Midbrain (tissue), 1 donor: Measurements from ENCODE around the gene ULK4.

Experiments used
- DNase-seq: peaks from one replicate; lab custom pipeline; 2025; lab: John Stamatoyannopoulos, UW

Gene ULK4

GRCh38 chr3:41362638-41363559 is 599.0 kb downstream of the ULK4 start:
- no peak for DNase-seq

DNA sequence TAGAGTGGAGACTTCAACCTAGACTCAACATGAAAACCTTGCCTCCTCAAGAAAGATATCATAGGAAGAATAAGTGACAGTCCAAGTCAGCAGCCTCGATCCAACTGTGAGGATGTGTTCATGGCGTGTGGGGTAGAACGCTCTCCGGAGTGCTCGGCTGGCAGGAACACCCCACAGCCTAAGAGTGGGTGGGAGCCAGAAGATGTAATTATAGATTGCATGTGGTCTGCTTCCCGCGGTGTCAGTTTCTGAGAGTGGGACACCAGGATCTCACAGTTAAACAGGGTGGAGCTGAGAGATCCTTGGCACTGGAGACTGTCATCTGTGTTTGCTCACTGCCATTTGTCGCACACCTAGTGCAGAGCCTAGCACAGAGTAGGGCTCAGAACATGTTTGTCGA is 604.6 kb downstream of the ULK4 start:
- DNase-seq: no peak

GRCh38 chr3:41356775-41357174 is 605.1 kb downstream of the ULK4 start:
- no peak for DNase-seq

- DNase-seq: no peak
Measured at GRCh38 chr3:41352510-41352909, 609.4 kb downstream of the ULK4 start.

GRCh38 chr3:41350441-41350840 is 611.5 kb downstream of the ULK4 start:
- DNase-seq: no peak

DNA sequence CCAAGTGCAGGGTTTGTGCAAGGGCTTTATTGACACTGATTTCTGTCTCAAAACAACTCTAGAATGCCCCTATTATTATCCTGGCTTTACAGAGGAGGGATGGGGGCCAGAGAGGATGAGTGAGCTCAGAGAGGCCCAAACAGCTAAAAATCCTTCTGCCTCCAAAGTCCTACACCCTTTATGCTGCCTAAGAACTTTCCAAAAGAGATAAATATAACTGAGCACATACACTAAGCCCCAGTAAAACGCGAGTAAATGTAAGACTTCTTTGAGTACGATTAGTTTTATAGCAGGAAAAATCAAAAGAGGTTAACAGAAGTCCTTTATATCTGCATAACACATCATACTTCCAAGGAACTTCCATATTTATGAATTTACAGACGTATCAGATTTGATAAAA is 613.5 kb downstream of the ULK4 start:
- DNase-seq: no peak

DNA sequence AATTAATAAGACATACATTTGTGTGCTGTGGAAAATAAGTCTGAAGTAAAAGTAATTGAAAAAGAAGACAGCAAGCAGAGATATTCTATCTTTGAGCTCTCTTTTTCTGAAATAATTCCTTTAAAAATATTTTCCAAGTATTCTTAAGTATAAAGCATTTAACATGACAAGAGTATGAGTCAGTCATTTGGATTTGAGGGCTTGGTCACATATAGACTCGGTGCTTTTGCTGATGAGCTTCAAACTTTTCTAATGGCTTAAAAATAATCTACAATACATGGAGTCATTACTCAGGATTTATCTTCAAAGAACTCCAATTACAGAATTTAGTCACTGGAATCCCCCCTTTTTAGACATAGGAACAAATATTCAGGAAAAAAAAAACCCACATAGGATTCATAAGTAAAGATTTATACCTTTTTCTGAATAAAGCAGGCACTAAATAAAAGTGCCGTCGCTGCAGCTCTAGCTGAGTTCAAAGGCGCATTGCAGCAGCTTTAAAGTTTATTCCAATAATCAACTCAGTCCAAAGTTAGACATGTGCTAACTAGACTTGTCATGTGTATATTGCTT is 615.1 kb downstream of the ULK4 start:
- no peak for DNase-seq

DNA sequence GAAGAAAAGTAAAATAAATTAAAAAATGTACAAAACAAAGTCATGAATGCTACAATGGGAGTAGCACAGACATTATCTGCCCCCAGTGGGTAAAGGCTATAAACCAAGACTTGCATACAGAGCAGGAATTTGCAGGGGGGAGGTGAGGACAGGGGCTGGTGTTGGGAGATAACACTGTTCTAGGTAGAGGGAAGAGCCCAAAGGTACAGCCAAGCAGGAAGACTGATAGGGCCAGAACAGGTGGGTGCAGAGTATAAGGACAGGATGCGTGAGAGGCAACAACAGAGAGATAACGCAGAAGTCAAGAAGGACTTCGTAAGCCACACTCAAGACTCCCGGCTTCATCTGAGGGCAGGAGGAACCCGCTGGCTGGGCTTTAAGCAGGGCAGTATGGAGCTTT is 616.1 kb downstream of the ULK4 start:
- no peak for DNase-seq

- DNase-seq: no peak
Measured at GRCh38 chr3:41339758-41340157, 622.1 kb downstream of the ULK4 start.

- no peak for DNase-seq
Measured at GRCh38 chr3:41338276-41338675, 623.6 kb downstream of the ULK4 start.

GRCh38 chr3:41334426-41334825 is 627.5 kb downstream of the ULK4 start:
- no peak for DNase-seq

GRCh38 chr3:41331041-41331440 is 630.9 kb downstream of the ULK4 start:
- no peak for DNase-seq

DNA sequence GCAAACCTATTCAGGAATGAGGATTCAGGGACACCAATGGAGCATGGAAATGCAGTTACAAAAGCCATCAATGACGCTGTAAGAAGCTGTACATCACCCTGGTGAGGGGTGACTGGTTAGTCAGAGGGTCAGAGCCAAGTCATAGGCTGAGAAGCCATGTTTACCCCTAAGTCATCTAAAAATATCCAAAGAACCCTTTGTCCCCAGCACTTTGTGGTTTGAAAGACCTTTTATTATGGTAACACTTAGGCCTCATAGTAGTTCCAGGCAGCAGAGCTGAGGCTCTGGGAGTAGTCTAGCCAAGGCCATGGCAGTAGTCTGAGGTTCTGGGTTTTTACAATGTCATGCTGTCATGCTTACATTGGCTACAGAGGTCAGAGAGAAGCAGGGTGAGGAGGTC is 631.4 kb downstream of the ULK4 start:
- DNase-seq: no peak

DNA sequence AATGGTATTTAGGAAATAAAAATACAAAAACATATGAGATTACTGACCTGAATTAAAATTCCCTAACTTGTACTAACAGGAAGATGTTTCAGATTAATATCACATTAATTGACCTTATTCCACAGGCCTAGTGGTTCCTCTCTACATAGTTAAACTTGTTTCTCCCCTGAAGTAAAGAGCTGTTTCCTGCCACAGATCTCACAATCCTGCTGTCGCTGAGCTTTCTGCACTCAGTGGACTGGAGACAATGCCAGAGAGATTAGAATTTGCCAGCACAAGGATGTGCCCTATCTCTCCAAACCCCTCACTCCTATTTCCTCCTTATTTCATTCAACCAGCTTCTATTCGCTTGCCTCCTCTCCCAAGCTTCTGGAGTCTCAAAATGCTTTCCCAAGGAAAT is 632.0 kb downstream of the ULK4 start:
- no peak for DNase-seq

DNA sequence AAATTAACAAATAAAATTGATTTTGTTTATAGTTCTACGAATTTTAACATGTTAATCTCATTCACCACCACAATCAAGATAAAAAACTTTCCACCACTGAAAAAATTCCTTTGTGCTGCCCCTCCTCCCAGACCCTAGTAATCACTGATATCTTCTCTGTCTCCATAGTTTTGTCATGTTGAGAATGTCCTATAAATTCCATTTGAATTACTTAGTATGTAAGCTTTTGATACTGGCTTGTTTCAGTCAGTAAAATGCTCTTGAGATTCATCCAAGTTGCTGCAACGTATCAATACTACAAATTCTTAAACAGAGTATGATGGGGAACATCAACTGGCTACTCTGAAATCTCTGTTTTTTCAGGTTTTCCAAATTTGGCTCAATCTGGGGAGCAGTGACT is 633.0 kb downstream of the ULK4 start:
- no peak for DNase-seq

- DNase-seq: no peak
Measured at GRCh38 chr3:41327718-41328117, 634.2 kb downstream of the ULK4 start.

- DNase-seq: no peak
Measured at GRCh38 chr3:41324156-41324475, 637.8 kb downstream of the ULK4 start.

- DNase-seq: no peak
Measured at GRCh38 chr3:41323467-41324155, 638.3 kb downstream of the ULK4 start.

GRCh38 chr3:41321642-41321980 is 640.3 kb downstream of the ULK4 start:
- no peak for DNase-seq

DNA sequence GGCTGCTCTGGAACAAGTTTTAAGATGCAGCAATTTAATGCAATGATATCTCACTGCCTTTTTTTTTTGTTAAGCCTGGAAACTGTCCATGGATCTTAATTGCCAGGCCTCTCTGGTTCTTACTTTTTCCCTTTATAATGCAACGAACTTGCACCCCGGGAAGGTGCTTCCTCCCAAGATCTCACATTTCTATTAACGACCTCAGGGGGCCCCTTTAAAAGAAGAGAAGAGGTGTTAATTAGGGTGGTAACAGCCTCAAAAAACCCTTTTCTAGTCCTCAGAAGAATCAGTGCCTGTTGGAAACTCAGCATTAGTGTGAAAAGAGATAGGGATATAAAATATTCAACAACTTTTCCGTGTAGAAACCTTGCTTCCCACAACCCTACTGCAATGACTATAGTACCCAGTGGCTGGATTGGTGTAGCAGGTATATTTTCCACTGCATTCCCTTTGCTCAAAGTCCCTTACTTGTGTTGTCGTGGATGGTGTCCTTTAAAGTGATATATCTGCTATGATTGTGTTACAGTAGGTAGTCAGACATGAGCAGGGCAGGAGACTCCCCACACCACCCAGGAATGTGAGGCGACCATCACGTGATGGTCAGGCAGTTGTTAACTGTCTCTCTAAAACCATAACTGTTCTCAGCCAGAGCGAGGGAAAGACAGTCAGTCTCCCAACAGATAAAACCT is 640.8 kb downstream of the ULK4 start:
- DNase-seq: no peak

GRCh38 chr3:41318520-41318919 is 643.4 kb downstream of the ULK4 start:
- no peak for DNase-seq

- DNase-seq: no peak
Measured at GRCh38 chr3:41317718-41318117, 644.2 kb downstream of the ULK4 start.

DNA sequence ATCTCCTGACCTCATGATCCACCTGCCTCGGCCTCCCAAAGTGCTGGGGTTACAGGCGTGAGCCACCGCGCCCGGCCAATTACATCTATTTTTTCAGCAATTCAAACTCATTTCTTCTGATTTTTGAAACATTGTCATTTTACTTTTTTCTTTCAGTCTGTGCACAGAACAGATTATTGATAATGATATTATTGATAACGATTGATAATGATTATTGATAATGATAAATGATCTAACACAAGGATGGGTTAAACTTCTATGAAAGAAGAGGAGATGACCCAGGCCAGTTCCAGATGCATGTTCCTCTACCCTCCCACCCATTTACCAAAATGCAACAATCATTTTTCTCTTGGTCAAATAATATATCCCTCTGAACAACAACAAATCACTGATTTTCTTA is 644.6 kb downstream of the ULK4 start:
- DNase-seq: no peak
